ENCODE results near the gene CCDC93. TPM values are rescaled to one million over a fixed set of nuclear protein-coding genes. Genes with fewer than 3 reads are reported as not detected.

Gene CCDC93
- polyA plus RNA-seq, 1 donor from 2014 or later, result 98.4 TPM

DNA sequence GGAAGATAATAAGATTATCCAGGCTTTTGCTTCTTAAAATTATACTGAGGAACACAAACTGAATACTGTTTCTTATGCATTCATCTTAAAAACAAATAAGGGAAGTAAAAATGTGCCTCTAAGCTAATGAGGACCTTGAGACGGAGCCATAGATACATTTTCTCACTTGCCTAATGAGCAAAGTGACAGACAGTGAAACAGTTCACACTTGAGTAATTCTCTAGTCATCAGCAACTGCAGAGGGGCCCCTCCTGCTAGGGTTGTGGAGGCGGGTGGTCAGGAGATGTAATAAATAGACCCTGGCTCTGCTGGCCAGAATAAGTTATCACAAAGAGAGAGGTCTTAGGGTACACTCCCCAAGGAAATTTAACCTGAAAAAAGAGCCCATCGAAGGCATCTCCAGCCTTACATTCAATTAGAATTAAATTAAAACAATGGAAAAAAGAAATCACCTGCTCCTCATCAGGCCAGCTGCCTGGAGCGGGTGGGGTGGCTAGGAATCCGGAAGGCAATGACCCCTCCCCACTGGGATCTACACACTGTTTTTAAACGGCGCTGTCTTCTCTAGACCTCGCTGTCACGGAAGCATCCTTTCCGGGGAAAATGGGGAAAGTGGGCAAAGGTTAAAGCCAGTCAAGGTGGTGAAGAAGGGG, 41.8 kb upstream of the CCDC93 start:
- Histone ChIP-seq H3K36me3 (ENCODE audit: insufficient read depth, low read length) (no peaks in the 10 kb centered on the region), H3K4me3 (ENCODE audit: low read length) (no peak overlapping the region), H3K79me2 (replicated peaks; ENCODE audit: insufficient read depth, low read length) (no peaks in the 10 kb centered on the region), H3K9me3 (ENCODE audit: low read length) (no peaks in the 10 kb centered on the region), H3K4me2 (ENCODE audit: low read length) (no peak overlapping the region), H4K20me1 (ENCODE audit: insufficient read depth) (no peaks in the 10 kb centered on the region), H3K9me2 (ENCODE audit: insufficient read depth, low read length) (no peaks in the 10 kb centered on the region), H3K27me3 (ENCODE audit: insufficient read depth, low read depth, low read length) (no peaks in the 10 kb centered on the region), H3F3A (ENCODE audit: insufficient read depth, low read length, poor library complexity, severe bottlenecking) (no peaks in the 10 kb centered on the region), H2AFZ (ENCODE audit: low read depth, low read length) (no peak overlapping the region), H3K27ac (ENCODE audit: low read length) (no peak overlapping the region), H3K9ac (ENCODE audit: low read length) (no peak overlapping the region)
- TF ChIP-seq TAF1 (IDR thresholded peaks at IDR 0.05; ENCODE audit: low read depth) (no peak), RAD21 (conservative IDR thresholded peaks at IDR 0.05) (no peak), SMC3 (conservative IDR thresholded peaks at IDR 0.05; ENCODE audit: poor library complexity) (no peak)

DNA sequence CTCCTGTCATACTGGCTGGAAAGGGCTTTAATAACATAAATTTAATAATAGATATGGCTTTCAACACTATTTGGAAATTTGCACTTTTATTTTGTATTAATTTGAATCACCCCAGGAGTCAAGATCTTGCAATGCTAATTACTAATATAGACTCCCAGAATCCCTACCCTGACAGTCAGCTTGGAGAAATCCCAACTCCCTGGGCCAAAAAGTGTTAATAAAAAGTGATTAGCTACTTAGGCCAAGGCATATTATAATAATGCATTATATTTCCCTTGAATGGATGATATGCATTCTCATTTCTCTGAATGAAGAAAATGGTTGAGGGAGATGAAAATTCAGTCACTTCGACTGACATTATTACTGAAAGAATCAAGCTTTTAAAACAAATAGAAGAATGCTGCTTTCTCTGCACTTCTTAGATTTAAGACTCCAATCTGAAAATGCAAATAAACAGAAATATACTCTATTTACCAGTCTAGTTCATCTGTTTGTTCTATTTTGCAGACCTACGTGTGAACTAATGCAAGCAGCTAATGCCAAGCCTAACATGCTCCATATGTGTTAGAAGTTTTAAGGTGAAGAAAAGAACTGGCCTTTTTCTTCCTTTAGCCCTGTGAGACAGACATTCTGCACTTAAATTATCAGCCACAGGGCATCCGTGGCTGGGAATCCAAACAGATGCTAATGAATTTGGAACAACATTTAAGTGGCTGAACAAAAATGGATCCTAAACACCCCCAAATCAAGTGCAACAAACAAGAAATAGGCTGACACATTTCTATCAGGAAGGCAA, 40.5 kb upstream of the CCDC93 start:
- Histone ChIP-seq H3K9ac (ENCODE audit: low read length) (no peak overlapping the region), H4K20me1 (ENCODE audit: insufficient read depth) (no peaks in the 10 kb centered on the region), H3K9me3 (ENCODE audit: low read length) (no peaks in the 10 kb centered on the region), H2AFZ (ENCODE audit: low read depth, low read length) (no peak overlapping the region), H3K79me2 (replicated peaks; ENCODE audit: insufficient read depth, low read length) (no peaks in the 10 kb centered on the region), H3K27me3 (ENCODE audit: insufficient read depth, low read depth, low read length) (no peaks in the 10 kb centered on the region), H3K9me2 (ENCODE audit: insufficient read depth, low read length) (no peaks in the 10 kb centered on the region), H3K4me2 (ENCODE audit: low read length) (no peak overlapping the region), H3K36me3 (ENCODE audit: insufficient read depth, low read length) (no peaks in the 10 kb centered on the region), H3K27ac (ENCODE audit: low read length) (no peak overlapping the region), H3F3A (ENCODE audit: insufficient read depth, low read length, poor library complexity, severe bottlenecking) (no peaks in the 10 kb centered on the region), H3K4me3 (ENCODE audit: low read length) (no peak overlapping the region)
- TF ChIP-seq MXI1 (conservative IDR thresholded peaks at IDR 0.05; ENCODE audit: poor library complexity, severe bottlenecking), result no peak
- TF ChIP-seq POLR2AphosphoS5 (IDR thresholded peaks at IDR 0.05), result no peak

DNA sequence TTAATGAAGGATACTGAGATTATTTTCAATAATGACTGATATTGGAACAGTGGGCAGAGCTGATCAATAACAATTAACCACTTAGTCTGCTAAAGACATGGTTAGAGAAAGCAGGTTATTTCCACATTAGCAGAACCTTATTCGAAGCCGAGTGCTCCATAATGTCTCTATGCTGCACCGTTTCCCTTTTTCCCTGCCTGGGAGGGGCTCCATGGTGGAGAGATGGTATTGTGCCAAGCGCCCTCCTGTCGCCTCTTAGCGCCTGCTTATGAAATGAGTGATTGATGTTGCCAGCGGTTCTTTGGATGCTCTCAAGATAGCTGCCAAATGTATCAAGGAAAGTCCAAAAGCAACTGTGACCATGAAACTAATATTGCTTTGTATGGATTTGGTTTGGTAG, 39.8 kb upstream of the CCDC93 start:
- no peak overlapping the region for H3K4me2 ChIP-seq (ENCODE audit: low read length)
- no peaks in the 10 kb centered on the region for H3K27me3 ChIP-seq (ENCODE audit: insufficient read depth, low read depth, low read length)
- H3K36me3 ChIP-seq (ENCODE audit: insufficient read depth, low read length), result no peaks in the 10 kb centered on the region
- no peak overlapping the region for H3K4me3 ChIP-seq (ENCODE audit: low read length)
- H3K9me2 ChIP-seq (ENCODE audit: insufficient read depth, low read length), result no peaks in the 10 kb centered on the region
- H2AFZ ChIP-seq (ENCODE audit: low read depth, low read length), result no peak overlapping the region
- H3F3A ChIP-seq (ENCODE audit: insufficient read depth, low read length, poor library complexity, severe bottlenecking), result no peaks in the 10 kb centered on the region
- H3K27ac ChIP-seq (ENCODE audit: low read length), result no peak overlapping the region
- H3K9ac ChIP-seq (ENCODE audit: low read length), result no peak overlapping the region
- TF ChIP-seq, protein P1, sequence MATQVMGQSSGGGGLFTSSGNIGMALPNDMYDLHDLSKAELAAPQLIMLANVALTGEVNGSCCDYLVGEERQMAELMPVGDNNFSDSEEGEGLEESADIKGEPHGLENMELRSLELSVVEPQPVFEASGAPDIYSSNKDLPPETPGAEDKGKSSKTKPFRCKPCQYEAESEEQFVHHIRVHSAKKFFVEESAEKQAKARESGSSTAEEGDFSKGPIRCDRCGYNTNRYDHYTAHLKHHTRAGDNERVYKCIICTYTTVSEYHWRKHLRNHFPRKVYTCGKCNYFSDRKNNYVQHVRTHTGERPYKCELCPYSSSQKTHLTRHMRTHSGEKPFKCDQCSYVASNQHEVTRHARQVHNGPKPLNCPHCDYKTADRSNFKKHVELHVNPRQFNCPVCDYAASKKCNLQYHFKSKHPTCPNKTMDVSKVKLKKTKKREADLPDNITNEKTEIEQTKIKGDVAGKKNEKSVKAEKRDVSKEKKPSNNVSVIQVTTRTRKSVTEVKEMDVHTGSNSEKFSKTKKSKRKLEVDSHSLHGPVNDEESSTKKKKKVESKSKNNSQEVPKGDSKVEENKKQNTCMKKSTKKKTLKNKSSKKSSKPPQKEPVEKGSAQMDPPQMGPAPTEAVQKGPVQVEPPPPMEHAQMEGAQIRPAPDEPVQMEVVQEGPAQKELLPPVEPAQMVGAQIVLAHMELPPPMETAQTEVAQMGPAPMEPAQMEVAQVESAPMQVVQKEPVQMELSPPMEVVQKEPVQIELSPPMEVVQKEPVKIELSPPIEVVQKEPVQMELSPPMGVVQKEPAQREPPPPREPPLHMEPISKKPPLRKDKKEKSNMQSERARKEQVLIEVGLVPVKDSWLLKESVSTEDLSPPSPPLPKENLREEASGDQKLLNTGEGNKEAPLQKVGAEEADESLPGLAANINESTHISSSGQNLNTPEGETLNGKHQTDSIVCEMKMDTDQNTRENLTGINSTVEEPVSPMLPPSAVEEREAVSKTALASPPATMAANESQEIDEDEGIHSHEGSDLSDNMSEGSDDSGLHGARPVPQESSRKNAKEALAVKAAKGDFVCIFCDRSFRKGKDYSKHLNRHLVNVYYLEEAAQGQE (IDR thresholded peaks at IDR 0.05; ENCODE audit: borderline replicate concordance), result no peak
- TF ChIP-seq, protein P2, sequence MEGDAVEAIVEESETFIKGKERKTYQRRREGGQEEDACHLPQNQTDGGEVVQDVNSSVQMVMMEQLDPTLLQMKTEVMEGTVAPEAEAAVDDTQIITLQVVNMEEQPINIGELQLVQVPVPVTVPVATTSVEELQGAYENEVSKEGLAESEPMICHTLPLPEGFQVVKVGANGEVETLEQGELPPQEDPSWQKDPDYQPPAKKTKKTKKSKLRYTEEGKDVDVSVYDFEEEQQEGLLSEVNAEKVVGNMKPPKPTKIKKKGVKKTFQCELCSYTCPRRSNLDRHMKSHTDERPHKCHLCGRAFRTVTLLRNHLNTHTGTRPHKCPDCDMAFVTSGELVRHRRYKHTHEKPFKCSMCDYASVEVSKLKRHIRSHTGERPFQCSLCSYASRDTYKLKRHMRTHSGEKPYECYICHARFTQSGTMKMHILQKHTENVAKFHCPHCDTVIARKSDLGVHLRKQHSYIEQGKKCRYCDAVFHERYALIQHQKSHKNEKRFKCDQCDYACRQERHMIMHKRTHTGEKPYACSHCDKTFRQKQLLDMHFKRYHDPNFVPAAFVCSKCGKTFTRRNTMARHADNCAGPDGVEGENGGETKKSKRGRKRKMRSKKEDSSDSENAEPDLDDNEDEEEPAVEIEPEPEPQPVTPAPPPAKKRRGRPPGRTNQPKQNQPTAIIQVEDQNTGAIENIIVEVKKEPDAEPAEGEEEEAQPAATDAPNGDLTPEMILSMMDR (IDR thresholded peaks at IDR 0.05; ENCODE audit: poor library complexity, severe bottlenecking), result no peak
- TF ChIP-seq RAD21 (conservative IDR thresholded peaks at IDR 0.05) (no peak), EZH2 (IDR thresholded peaks at IDR 0.05; ENCODE audit: borderline replicate concordance, insufficient read depth, low read length, poor library complexity, severe bottlenecking) (no peak), MXI1 (conservative IDR thresholded peaks at IDR 0.05; ENCODE audit: poor library complexity, severe bottlenecking) (no peak), TAF1 (IDR thresholded peaks at IDR 0.05; ENCODE audit: low read depth) (no peak), POLR2AphosphoS5 (IDR thresholded peaks at IDR 0.05) (no peak), EP300 (conservative IDR thresholded peaks at IDR 0.05; ENCODE audit: poor library complexity, severe bottlenecking) (no peak)
- H4K20me1 ChIP-seq (ENCODE audit: insufficient read depth), result no peaks in the 10 kb centered on the region
- H3K9me3 ChIP-seq (ENCODE audit: low read length), result no peaks in the 10 kb centered on the region
- H3K79me2 ChIP-seq (replicated peaks; ENCODE audit: insufficient read depth, low read length), result no peaks in the 10 kb centered on the region

Data from neural cell (in vitro differentiated cells).